Middle frontal gyrus (tissue), 1 donor: ENCODE data around the gene C2CD2.

Source experiments
- DNase-seq: peaks from one replicate; pipeline ENCODE4 v3.0.0-alpha.2; 2015; ENCODE audit warnings: low spot score; ENCODE audit errors: extremely low spot score

C2CD2 gene

DNA sequence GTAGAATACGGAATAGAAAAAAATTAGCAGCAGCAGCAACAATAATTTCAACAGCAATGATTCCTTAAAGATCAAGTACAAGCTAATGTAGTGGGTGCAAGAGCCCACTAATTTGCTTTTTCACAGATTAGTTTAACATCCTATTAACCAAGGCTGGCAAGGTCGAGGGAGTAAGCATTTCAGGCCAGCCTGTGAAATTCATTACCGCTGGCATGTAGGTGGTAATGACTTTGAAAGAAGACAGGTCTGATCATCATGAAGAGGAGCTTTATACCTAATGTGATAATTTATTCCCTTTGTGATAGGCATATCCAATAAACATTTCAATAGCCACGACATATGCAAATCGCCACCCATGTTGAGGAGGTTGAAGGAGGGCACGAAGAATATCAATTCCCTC lies 63.5 kb downstream of the C2CD2 start:
- DNase-seq, result no peak

DNA sequence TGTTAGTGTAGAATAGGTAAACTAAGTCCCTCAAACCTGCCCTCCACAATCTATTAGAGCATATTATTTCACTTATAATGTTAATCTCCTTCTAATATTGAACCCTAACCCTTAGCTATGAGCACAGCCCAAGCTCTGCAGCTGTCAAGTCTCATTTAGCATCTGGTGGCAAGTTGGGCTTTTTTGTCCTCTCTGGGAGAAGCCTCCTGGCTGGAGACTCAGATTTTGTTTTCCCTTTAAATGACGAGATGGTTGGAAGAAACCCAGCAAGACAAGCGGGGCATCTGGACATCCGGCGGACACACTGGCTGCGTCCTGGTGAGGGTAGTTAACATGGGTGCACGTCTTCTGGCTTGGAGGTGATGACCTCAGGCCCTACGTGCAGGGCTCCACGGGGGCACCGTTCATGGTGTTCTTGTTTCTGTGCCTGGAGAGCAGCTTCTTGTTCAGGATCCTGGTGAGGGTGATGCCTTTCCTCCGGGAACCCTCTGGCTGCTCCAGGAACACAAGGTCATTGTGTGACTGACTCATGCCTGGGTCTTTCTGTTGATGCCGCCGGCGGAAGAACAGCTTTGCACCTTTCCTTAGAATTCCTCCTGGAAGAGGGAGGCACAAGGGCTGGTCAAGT lies 65.0 kb downstream of the C2CD2 start:
- no peak for DNase-seq

DNA sequence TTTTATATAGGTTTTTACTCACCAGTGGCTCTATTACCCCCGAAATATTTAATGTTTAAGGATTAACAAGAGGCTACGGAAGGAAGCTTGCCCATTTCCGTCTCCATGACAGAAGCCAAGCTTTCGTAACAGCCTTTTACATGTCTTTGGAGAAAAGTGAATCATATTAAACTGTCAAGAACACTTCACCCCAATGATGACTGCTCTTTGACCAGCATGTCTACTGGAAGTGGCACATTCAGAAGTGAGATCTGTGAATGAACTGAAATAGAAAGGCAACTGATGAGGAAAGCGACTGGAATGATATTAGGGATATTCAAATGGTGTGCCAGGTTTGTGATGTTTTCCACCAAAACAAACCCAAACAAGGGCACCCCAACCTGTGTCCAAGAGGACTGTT lies 66.2 kb downstream of the C2CD2 start:
- no peak for DNase-seq

DNA sequence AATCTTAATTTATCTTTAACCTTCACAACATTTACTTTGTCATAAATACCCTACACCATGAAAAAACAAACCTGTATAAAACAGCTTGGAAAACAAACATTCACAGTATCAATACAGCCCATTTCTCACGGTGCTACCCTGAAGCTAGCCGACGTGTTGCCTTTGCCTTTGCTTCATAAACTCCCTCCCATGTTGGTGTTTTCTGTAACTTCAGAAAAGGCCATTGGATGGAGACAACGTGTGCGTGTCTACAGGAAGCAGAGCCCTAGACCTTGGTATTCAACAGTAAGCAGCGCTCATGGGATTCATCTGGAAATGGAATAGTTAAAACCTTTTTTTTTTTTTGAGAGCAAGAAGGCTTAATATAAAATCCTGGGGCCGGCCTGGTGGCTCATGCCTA lies 67.5 kb downstream of the C2CD2 start:
- no peak for DNase-seq

DNA sequence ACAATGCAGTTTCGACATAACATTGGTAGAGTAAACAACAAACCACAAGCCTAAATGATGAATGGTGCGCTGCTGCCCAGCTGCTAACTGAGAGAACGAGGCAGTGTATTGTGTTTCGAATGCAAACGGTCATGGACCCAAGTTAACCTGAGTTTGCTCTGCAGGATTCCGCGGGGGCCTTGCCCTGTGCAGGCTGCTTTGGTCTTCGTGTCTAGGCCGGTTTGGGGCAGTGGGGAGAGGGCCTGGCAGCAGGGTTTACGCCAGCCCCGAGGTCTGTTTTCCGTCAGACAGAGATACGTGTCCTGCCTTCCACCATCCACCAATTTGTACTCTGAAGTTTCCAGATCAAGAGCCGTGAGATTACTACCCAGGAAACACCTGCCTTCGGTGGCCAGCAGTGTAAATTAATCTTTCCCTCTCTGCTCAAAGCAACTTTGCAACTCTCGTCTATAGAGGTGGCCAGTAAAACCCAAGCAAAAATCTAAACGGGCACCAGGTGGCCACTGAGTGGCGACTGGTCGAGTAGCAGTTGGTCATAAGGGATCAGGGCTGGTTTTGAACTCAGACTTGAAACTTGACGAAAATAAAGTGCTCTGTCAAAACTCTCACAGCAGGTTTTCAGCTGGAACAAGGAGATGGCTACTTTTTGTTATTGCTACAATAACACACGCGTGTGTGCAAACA lies 68.3 kb downstream of the C2CD2 start:
- no peak for DNase-seq

DNA sequence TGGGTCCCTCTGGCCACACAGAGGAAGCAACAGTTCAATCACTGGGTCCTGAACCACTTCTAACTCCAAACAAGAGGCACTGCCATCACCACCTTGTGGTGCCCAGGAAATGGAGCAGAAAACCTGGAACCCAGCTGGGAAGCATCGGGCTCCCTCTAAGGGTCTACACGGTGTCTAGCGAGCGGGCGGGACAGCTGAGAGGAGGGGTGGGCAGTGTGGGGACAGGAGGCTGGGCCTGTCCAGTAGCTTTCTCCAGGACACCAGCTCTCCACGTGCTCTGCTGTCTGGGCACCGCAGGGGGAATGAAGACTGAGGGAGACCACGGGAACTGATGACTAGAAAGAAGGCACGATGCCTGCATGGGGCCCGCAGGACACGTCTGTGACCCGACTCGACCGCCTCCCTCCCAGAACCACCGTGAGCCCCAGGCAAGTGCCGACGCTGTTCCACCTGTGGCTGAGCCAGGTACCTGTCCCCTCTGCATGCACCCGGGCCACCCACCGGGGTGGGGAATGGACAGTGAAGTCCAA lies 69.3 kb downstream of the C2CD2 start:
- no peak for DNase-seq

DNA sequence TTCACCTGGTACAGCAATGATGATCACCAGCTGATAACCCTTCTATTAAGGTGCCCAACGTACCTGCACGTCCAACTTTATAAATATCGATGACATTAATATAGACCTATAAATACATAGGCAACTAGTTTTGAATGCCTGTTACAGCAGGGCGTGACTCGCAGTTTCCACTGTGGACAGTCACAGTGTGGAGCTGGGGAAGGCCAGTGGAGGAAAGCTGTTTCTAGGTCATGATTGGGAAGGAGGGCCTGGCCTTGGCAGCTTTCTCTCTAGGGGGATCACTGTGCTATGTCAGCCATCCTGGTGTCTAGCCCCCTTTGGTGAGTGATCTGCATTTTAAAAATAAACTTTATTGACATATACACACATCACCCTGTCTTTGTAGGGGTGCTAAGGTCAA lies 70.2 kb downstream of the C2CD2 start:
- no peak for DNase-seq

DNA sequence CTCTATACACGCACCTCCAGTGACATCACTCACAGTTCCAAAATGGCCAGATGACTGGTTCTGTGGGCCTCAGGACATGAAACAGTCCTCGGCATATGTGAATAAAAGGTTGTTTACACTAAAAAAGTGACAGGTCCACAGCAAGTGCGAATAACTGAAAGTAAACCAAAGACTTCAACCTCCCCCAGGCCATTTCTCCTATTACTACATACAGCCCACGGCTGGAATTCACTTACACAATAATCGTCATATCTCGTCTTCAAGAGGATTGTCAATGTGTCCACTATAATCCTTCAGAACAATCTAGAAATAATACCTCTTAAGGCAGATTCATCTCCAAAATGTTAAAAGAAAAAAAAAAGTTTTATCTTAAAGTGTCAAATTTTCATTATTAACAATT lies 72.8 kb downstream of the C2CD2 start:
- no peak for DNase-seq

DNA sequence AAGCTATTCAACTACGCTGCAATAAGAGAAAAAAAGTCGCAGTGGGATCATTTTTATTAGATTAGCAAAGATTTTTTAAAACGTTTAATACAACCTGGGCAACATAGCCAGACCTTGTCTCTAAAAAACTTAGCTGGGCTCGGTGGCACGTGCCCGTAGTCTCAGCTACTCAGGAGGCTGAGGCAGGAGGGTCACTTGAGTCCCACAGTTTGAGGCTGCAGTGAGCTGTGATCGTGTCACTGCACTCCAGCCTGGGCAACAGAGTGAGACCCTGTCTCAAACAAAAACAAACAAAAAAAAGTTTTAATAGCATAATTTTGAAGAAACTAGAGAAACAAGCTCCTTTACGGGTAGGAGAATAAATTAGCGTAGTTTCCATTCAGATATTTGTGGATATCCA lies 73.7 kb downstream of the C2CD2 start:
- DNase-seq, result no peak

DNA sequence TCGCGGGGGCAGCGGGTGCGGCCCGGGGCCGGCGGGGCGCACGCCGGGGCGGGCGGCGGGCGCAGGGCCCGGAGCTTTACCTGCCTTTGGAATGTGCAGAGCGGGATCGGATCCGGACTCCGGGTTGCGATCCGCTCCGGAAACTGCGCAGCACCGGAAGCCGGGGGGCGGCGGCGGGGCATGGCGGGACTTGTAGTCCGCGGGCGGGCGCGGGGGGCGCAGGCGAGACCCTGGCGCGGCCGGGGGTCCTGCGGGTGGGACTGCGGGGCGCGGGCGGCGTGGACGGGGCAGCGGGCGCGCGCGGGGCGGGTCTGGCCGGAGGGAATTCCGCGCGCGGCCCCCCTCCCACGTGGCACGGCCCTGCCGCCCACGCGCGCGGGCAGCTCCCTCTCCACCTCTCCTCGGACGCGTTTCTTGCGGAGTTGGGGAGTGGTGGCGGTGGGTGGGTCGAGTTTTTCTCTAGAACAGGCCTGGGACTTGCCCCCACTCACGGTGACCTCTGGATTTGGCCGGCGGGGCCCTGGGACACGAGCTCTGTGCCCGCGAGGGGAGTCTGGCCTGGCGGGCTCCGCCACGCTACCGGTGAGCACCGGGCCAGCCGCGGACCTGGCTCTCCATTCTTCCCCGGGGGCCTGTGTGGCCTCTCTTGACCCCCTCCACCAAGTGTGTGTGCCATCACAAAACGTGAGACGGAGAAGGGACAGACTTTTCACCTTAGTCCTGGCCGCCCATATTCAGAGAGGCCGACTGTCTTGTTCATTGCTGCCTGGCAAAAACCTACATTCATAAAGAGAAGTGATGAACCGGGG lies 74.4 kb downstream of the C2CD2 start, which contains the start of gene PRDM15:
TSS of gene PRDM15 (minus strand) at position 155 of the 809 bp plus-strand sequence. CDS start 18,981 bp downstream, outside the sequence.
- DNase-seq, result peak; percentile 22

DNA sequence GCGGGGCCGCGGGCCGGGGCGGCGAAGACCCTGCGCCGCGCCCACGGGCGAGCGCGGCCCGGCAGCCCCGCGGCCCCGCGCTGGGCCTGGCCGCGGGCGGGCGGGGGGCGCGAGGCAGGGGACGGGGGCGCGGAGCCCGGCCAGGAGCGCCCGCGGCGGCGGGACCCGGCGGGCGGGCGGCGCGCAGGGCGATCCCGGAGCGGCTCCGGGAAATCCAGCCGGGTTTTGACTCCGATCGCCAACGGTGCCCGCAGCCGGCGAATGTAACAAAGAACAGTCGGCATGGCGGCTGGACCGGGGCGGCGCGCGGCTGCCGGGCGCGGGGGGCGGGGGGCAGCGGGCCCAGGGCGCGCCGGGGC lies 75.0 kb downstream of the C2CD2 start:
- DNase-seq, result peak; percentile 37

DNA sequence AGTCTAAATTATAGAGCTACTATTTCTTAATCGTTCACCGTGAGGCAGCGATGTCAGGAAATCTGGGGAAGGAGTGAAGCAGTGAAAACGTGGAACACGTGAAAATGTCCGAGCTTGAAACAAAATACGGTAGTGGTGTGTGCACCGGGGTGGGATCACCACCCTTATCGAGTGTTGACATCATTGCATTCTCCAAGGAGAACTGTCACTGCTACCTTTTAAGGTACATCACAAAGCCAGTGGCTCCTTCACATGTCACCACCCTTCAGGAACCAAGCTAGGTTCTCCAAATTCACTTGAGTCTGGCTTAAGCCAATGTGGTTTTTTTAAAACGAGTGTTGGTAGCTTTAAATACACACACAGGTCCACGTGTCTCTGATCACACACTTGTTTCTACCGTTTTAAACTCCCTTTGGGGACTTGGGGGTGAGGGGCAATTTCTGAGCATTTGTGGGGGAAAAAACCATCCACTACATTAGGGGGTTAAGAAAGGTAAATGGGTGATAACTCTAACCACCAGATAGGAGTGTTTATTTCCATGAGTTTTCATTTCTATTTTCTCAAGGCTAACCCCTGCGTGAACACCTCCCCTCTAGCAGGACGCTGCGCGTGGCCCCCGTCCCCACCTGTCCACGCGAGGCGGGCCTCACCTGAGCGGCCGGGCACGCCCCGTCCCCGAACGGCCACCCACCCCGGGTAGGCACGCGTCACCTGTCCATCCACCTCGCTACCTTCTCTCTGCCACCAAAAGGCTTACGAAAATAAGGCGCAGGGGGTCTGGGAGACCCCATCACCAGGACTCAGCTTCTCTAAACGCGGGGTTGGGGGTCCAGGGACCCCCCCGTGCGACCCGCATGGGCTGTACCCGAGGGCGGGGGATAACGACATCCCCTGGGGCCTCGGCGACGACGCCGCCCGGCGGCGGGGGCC lies 75.7 kb downstream of the C2CD2 start:
- no peak for DNase-seq

DNA sequence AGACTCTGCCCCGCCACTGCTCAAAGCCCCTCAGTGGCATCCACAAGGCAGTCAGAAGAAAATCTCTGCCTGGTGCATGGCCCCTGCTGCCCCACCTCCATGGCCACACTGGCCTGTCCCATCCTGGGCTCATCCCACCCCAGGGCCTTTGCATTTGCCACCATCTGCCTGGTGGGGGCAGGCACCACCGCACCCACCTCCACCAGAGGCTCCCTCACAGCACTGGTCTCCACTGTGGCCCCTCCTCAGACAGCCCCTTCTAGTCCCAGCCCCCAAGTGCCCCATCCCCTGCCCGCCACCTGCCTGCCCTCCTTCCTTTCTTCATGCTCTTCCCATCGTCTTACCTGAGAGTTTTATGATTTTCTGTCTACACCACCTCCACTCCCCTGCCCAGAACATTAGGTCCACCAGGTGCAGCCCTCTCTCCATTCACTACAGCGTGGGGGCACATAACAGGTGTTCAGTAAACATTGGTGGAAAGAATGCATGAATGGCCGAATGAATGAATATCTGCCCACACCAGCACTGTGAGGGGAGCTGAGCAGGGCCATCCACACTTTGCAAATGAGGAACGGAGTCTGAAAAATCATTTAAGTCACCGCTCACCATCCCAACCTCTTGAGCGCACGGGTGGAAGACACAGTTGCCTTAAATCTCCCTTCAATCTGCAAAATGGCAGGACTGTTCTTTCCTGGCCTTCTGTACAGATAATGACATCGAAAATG lies 76.7 kb downstream of the C2CD2 start:
- no peak for DNase-seq

DNA sequence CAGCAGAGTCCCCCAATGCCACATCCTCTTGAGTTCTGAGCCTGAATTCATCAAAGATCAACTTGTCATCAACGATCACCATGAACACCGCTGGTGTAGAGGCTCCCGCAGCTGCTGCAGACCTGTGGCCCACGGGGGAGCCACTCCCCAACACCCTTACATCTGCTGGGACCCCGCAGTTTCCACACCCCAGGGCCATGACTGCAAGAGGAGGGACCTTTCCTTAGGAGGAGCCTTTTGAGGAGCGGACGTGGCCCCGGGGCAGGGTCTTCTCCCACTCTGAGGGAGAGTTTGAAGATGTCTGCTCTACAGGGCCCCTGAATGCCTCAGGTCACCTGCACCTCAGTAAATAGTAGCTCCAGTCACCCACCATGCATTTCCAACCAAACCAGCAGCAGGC lies 77.4 kb downstream of the C2CD2 start:
- no peak for DNase-seq

DNA sequence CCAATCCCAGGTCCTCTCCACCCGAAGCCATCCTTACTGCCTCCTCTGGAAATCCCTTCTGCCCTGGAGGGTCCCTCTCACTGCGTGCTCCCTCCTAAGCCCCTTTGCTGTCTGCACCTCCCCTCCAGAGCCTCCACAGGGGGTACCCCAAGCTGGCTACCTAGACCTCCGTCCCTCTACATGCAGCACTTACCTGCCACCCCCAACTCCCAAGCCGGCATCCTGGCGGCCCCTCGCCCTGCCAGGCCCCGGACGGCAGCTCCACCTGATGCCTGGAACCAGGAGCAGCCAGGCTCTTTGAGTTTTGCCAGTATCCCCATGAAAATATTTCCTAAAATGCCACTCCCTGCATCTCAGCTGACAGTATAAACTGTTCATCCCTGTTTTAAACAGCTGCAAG lies 78.7 kb downstream of the C2CD2 start:
- no peak for DNase-seq

DNA sequence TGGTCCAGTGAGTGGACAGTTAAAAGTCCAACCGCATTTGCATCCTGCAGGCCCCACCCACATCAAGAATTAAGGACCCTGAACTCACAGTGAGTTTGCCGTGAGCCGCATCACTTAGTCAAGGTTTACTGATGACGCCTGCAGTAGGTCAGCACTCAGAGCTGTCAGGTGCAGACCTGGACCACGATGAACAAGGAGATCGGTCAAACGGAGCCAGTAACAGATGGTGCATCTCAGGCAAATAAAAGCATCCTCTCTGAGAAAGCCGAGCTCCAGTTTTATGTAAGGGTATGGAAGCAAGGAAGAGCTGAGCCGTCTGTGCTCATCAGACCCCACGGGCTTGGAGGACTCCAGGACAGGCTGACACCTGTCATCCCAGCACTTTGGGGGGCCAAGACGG lies 79.2 kb downstream of the C2CD2 start:
- DNase-seq, result no peak

DNA sequence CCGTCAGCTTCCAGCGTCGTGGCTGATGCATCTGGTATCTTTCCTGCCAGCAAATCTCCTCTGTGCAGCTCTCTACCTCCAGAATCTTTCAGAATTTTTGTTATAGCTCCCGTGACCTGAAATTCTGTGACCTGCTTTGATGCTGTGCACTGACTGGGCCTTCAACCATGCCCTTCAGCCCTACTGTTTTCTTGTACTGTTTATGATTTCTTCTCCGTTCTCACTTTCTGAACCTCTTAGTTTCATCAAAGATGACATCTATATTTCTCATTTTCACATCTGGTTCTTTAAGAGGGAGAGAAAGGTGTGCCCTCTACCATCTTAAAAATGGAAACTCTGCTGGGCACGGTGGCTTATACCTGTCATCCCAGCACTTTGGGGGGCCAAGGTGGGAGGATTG lies 80.4 kb downstream of the C2CD2 start:
- no peak for DNase-seq

DNA sequence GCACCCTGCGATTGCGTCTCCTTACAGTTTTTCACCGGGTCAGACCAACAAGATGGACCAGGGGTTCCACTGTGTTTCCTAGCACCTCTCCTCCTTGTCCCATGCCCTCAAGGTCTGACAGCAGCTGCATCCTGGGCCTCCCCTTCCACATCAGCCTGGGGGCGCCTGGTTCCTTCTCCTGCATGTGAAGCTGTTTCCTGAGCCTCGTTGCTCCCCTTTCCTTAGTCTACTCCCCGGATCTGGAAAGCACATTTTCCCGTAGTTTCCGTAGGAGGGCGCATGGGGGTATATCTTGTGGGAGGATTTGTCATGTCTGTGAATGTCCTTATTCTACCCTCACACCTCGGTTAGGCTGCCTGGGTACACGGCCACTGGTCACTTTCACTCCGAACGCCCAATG lies 80.8 kb downstream of the C2CD2 start:
- no peak for DNase-seq

DNA sequence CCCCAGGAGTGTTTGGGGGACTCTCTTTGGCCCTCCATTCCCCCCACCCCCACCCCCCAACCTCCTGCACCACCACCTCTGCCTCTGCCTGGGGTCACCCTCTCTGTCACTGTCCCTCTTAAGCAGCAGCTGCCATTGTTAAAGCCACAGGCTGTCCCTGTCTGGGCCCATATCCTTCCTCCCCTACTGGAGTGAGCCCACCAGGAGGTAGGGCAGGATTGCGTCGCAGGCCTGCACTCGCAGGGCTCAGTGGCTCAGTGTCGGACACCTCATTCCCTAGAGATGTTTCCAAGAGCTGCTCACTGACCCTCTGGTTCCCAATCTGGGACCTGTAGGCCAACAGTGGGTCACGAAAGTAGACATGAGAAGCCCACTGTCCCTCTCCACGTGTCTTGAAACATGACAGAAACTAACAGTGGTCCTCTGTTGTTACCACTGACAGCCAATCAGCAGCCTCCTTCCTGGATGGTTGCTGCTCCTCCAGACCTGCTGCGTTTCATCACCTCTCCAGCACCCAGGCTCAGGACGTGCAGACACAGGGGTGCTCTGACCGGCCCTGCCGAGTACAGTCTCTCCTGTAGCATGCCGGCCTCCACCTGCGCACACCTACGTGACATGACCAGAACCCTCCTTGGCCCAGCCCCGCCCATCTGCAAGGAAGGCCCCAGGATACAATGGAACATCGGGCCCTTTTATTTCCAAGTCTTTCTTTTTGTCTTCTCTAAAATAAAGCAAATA lies 82.4 kb downstream of the C2CD2 start:
- DNase-seq, result no peak

DNA sequence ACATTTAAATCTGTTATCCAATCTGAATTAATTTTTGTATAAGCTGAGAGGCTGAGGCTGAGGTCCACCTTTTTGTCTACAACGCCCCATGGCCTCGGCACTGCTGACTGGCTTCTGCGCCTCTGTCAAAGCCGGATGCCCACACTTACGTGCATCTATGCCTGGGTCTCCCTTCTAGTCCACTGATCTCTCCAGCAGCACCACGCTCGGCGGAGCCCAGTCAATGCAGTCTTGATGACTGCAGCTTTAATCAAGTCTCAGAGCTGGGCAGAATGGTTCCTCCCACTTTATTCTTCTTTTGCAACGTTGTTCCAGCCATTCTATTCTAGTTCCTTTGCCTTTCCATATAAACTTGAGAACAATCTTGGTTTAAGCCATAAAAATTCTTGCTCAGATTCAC lies 84.0 kb downstream of the C2CD2 start:
- no peak for DNase-seq
